GM12878 (cell line): Measurements from ENCODE around the gene BTG4. TPM values are rescaled to one million over a fixed set of nuclear protein-coding genes. Genes with fewer than 3 reads are reported as not detected.

Source experiments
- ATAC-seq: fragments of 200-7000 bp; cut with Tn5 transposase; 3 replicates; pipeline ENCODE4 v1.9.1; 2020; ENCODE audit warnings: mild to moderate bottlenecking, moderate library complexity
- BruUV-seq: library from RNA; stranded (reverse); fragments of 400-500 nt; replicated peaks from 2 replicates; lab custom pipeline; 2021; lab: Mats Ljungman, UMichigan
- CTCF ChIA-PET: fragments of 300-600 bp; sonication (Branson Sonifier 250); formaldehyde crosslinking; extraction: SDS; loops from one replicate; lab custom pipeline; 2021; ENCODE audit warnings: inconsistent platforms; lab: Yijun Ruan, JAX
- POLR2A ChIA-PET: fragments of 350-600 bp; formaldehyde crosslinking; extraction: SDS; loops from one replicate; lab custom pipeline; 2021; ENCODE audit warnings: inconsistent platforms; lab: Charles Lee
- RAD21 ChIA-PET: fragments of 300-600 bp; sonication (Branson Sonifier 250); formaldehyde crosslinking; loops from one replicate; lab custom pipeline; 2023; ENCODE audit warnings: antibody characterized with exemption; ENCODE audit not compliant: unreplicated experiment; lab: Charles Lee
- SMC1A ChIA-PET: fragments of 300-600 bp; sonication (Branson Sonifier 250); formaldehyde crosslinking; loops from one replicate; lab custom pipeline; 2023; ENCODE audit not compliant: unreplicated experiment, uncharacterized antibody; lab: Charles Lee
- DNase-seq: peaks from one replicate; pipeline ENCODE4 v3.0.0-alpha.2; 2011; ENCODE audit warnings: low read depth, low spot score
- FAIRE-seq: peaks from 3 replicates; lab custom pipeline; 2011; peaks lifted over from hg19 to GRCh38; lab: Jason Lieb, UNC
- H2AFZ ChIP-seq: 2 replicates; pipeline ENCODE4 v1.6.0; 2011; ENCODE audit warnings: low read depth, low read length, control low read depth; ENCODE audit not compliant: control insufficient read depth
- H3K27ac ChIP-seq: 2 replicates; pipeline ENCODE4 v1.5.1; 2011; ENCODE audit warnings: control low read depth; ENCODE audit not compliant: control insufficient read depth, insufficient read depth
- H3K27me3 ChIP-seq, 2 experiments: replicated peaks in 1 of 2; 2 replicates each; pipeline versions ENCODE4 v1.6.0 to v1.6.1; 2011; ENCODE audit warnings: low read length in 1 of 2; ENCODE audit not compliant: control insufficient read depth in 2 of 2, insufficient read depth in 2 of 2
- H3K36me3 ChIP-seq, 2 experiments: 2 replicates each; pipeline ENCODE4 v1.5.1; 2011; ENCODE audit warnings: low read length in 1 of 2; ENCODE audit not compliant: control insufficient read depth in 2 of 2, insufficient read depth in 2 of 2
- H3K4me1 ChIP-seq: 2 replicates; pipeline ENCODE4 v1.6.1; 2011; ENCODE audit warnings: mild to moderate bottlenecking, low read length, moderate library complexity, mixed read lengths; ENCODE audit not compliant: control insufficient read depth, insufficient read depth
- H3K4me2 ChIP-seq: 2 replicates; pipeline ENCODE4 v1.6.0; 2011; ENCODE audit warnings: control low read depth; ENCODE audit not compliant: control insufficient read depth, insufficient read depth
- H3K4me3 ChIP-seq: fragments of 200-600 bp; sonication (generic); 2 replicates; pipeline ENCODE4 v1.5.1; 2016
- H3K79me2 ChIP-seq: 2 replicates; pipeline ENCODE4 v1.6.0; 2011; ENCODE audit warnings: low read length; ENCODE audit not compliant: control insufficient read depth, insufficient read depth
- H3K9ac ChIP-seq: 2 replicates; pipeline ENCODE4 v1.8.0; 2011; ENCODE audit warnings: low read length, control low read depth, mixed read lengths; ENCODE audit not compliant: control insufficient read depth, insufficient read depth
- H3K9me3 ChIP-seq: replicated peaks from 3 replicates; pipeline ENCODE4 v1.5.1; 2011; ENCODE audit warnings: mild to moderate bottlenecking, low read length; ENCODE audit not compliant: control insufficient read depth, insufficient read depth
- H4K20me1 ChIP-seq: 2 replicates; pipeline ENCODE4 v1.6.0; 2011; ENCODE audit not compliant: control insufficient read depth, insufficient read depth
- ETV6 ChIP-seq, 2 experiments: fragments of 450-650 bp in 1 of 2; IDR thresholded peaks in 1 of 2; conservative IDR thresholded peaks in 1 of 2; 2 replicates each; pipeline ENCODE4 v1.6.1; 2014; ENCODE audit warnings: antibody characterized with exemption in 1 of 2, borderline replicate concordance in 1 of 2, low read depth in 1 of 2, mild to moderate bottlenecking in 1 of 2, moderate library complexity in 1 of 2
- HCFC1 ChIP-seq: fragments of 150-350 bp; IDR thresholded peaks from 2 replicates; pipeline ENCODE4 v1.6.1; 2014; ENCODE audit warnings: low read length
- LARP7 ChIP-seq: fragments of 450-650 bp; IDR thresholded peaks from 2 replicates; pipeline ENCODE4 v1.6.1; 2017; ENCODE audit warnings: mild to moderate bottlenecking
- MEF2B ChIP-seq: fragments of 450-650 bp; IDR thresholded peaks from 2 replicates; pipeline ENCODE4 v1.6.1; 2018; ENCODE audit warnings: mild to moderate bottlenecking, moderate library complexity; ENCODE audit not compliant: partially characterized antibody, poor library complexity, severe bottlenecking
- NR2C2 ChIP-seq: IDR thresholded peaks from 2 replicates; pipeline ENCODE4 v1.6.1; 2011; ENCODE audit warnings: borderline replicate concordance, low read depth; ENCODE audit not compliant: control insufficient read depth, insufficient read length
- RCOR1 ChIP-seq: conservative IDR thresholded peaks from 2 replicates; pipeline ENCODE4 v1.6.1; 2012; ENCODE audit warnings: low read depth, low read length, improper control_type of control experiment
- RFX5 ChIP-seq: IDR thresholded peaks from 2 replicates; pipeline ENCODE4 v1.6.1; 2011; ENCODE audit warnings: low read depth, low read length, improper control_type of control experiment
- SREBF1 ChIP-seq: IDR thresholded peaks from 2 replicates; pipeline ENCODE4 v1.6.1; 2012; ENCODE audit warnings: mild to moderate bottlenecking, low read length
- STAT1 ChIP-seq: fragments of 450-650 bp; conservative IDR thresholded peaks from 2 replicates; pipeline ENCODE4 v1.6.1; 2014; ENCODE audit warnings: antibody characterized with exemption, mild to moderate bottlenecking
- SUZ12 ChIP-seq: fragments of 200-600 bp; sonication (generic); IDR thresholded peaks from one replicate; pipeline ENCODE4 v1.6.1; 2018; ENCODE audit warnings: antibody characterized with exemption, mild to moderate bottlenecking; ENCODE audit not compliant: unreplicated experiment
- TCF12 ChIP-seq: IDR thresholded peaks from 2 replicates; pipeline ENCODE4 v1.6.1; 2011; ENCODE audit warnings: low read depth, mild to moderate bottlenecking, low read length
- ZNF217 ChIP-seq: fragments of 450-650 bp; IDR thresholded peaks from 2 replicates; pipeline ENCODE4 v1.6.1; 2017; ENCODE audit warnings: antibody characterized with exemption, mild to moderate bottlenecking
- ZSCAN29 ChIP-seq: fragments of 450-650 bp; IDR thresholded peaks from 2 replicates; pipeline ENCODE4 v1.6.1; 2017; ENCODE audit warnings: mild to moderate bottlenecking, moderate library complexity
- WGBS: methylation state at CpG from one replicate; pipeline ENCODE4 v1.1.6; 2016; ENCODE audit warnings: low lambda C conversion rate; ENCODE audit not compliant: insufficient replicate concordance, insufficient coverage; ENCODE audit errors: missing lambda C conversion rate; 5-methylcytosine and 5-hydroxymethylcytosine counted together
- in situ Hi-C: fragments of 300-500 bp; cut with MboI; formaldehyde crosslinking; loops from 9 replicates; pipeline ENCODE4 v1.14.3; 2018; ENCODE audit warnings: mixed read lengths
- intact Hi-C: fragments of 100-400 bp; cut with micrococcal nuclease; formaldehyde crosslinking; loops from one replicate; pipeline ENCODE4 v1.14.2; 2022; ENCODE audit not compliant: unreplicated experiment
- polyA plus RNA-seq, 11 experiments: library from polyadenylated mRNA; depleted of rRNA in 4 of 11; unstranded in 6 of 11; stranded (reverse) in 5 of 11; fragments of >200 nt; fragmentation: Nextera tagmentation in 4 of 11; fragmentation: Illumina TruSeq in 1 of 11; extraction: Ambion mirVana in 4 of 11; extraction: Trizol in 1 of 11; gene quantifications; 1 replicate in 1 of 11; 2 replicates in 10 of 11; pipeline versions ENCODE4 v1.2.1 to v1.2.3, GENCODE V29; 2011 to 2016; ENCODE audit warnings: inconsistent platforms in 2 of 11, missing spikeins in 2 of 11, low read depth in 1 of 11
- total RNA-seq, 4 experiments: library from RNA; depleted of rRNA in 3 of 4; stranded (reverse); fragments of >200 nt in 3 of 4; fragmentation: Illumina TruSeq in 1 of 4; extraction: Trizol in 1 of 4; gene quantifications; 2 replicates each; pipeline versions ENCODE4 v1.2.1 to v1.2.3, GENCODE V29; 2013 to 2021
- TF ChIP-seq, protein P1 (sequence below): IDR thresholded peaks from 2 replicates; pipeline ENCODE4 v1.6.1; 2011; ENCODE audit warnings: mild to moderate bottlenecking, low read depth, low read length, moderate library complexity; ENCODE audit not compliant: insufficient replicate concordance
- TF ChIP-seq, protein P2 (sequence below): fragments of 450-650 bp; IDR thresholded peaks from 2 replicates; pipeline ENCODE4 v1.6.1; 2014; ENCODE audit warnings: mild to moderate bottlenecking
- TF ChIP-seq, protein P3 (sequence below): IDR thresholded peaks from 2 replicates; pipeline ENCODE4 v1.6.1; 2012; ENCODE audit warnings: mild to moderate bottlenecking, low read depth, low read length
- TF ChIP-seq, protein P4 (sequence below): IDR thresholded peaks from 2 replicates; pipeline ENCODE4 v1.6.1; 2012; ENCODE audit warnings: low read length, inconsistent platforms

Gene BTG4
- total and polyA plus RNA-seq, 10 of the 15 experiments (the other 5 are each of a cell fraction or from before 2014, with no cell fraction given): 0.14 TPM; not detected in 9

DNA sequence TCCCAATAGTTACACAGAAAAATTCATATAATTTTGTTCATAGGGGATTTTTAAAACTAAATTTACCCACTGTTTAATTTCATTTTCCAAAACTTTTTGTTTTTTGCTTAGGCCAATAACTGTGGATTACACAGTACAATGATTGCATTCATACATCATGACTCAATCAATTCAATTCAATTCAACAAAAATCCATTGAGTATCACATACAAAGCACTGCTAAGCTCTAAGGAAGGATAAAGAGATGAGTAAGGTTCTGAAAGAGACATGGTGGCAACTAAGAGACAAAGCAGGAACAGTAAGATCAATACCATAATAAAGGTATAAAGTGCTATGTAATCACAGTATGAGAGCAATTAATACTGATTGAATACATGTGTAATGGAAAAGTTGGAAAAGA is 18.9 kb upstream of the BTG4 start (continued):
- TF ChIP-seq, protein P1, sequence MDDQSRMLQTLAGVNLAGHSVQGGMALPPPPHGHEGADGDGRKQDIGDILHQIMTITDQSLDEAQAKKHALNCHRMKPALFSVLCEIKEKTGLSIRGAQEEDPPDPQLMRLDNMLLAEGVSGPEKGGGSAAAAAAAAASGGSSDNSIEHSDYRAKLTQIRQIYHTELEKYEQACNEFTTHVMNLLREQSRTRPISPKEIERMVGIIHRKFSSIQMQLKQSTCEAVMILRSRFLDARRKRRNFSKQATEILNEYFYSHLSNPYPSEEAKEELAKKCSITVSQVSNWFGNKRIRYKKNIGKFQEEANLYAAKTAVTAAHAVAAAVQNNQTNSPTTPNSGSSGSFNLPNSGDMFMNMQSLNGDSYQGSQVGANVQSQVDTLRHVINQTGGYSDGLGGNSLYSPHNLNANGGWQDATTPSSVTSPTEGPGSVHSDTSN: no peak

DNA sequence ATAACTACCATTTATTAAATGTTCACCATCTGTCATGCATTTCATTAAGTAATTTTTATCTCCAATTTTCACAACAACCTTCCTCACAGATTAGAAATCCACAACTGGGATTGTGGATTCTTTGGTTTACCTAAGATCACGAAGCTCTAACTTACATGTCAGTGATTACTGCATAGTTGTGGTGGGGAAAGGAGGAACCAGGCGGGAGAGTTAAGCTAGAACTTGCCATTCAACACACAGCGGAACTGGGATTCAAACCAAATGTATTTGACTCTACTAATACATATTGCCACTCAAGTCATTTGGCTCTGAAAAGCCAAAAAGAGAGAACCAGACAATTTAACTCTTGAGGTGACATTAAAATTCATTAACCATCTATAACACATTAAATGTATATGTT is 17.9 kb upstream of the BTG4 start:
- FAIRE-seq (no peak), DNase-seq (no peak), ATAC-seq (no peak)
- WGBS: 59% methylated on average over 3 of the region's 3 CpGs
- no peaks in the 10 kb centered on the region for H3K79me2 ChIP-seq
- BruUV-seq: no TSS peak
- intact Hi-C loops (no loop called here), in situ Hi-C loops (no loop called here)
- H3K4me1 ChIP-seq: no peaks in the 10 kb centered on the region
- no peaks in the 10 kb centered on the region for H3K36me3 ChIP-seq
- no peak overlapping the region for H2AFZ ChIP-seq
- no peak overlapping the region for H3K4me3 ChIP-seq
- H4K20me1 ChIP-seq: no peaks in the 10 kb centered on the region
- H3K27ac ChIP-seq: no peak overlapping the region
- no peak overlapping the region for H3K4me2 ChIP-seq
- H3K9ac ChIP-seq: no peak overlapping the region
- CTCF ChIA-PET: no interaction called here
- no peaks in the 10 kb centered on the region for H3K9me3 ChIP-seq
- POLR2A ChIA-PET: interaction anchor here (0.7 kb wide), 1 partner anchor 9 kb away, joined by 3 read pairs; no protein-coding TSS in a partner anchor
- H3K27me3 ChIP-seq: peaks cover 0 to 6% of the 10 kb centered on the region in 2 experiments; a peak in 2 of 4 replicates
- RAD21 ChIA-PET: no interaction called here
- SMC1A ChIA-PET: no interaction called here
- TF ChIP-seq, protein P2, sequence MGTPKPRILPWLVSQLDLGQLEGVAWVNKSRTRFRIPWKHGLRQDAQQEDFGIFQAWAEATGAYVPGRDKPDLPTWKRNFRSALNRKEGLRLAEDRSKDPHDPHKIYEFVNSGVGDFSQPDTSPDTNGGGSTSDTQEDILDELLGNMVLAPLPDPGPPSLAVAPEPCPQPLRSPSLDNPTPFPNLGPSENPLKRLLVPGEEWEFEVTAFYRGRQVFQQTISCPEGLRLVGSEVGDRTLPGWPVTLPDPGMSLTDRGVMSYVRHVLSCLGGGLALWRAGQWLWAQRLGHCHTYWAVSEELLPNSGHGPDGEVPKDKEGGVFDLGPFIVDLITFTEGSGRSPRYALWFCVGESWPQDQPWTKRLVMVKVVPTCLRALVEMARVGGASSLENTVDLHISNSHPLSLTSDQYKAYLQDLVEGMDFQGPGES: no peak
- TF ChIP-seq, protein P3, sequence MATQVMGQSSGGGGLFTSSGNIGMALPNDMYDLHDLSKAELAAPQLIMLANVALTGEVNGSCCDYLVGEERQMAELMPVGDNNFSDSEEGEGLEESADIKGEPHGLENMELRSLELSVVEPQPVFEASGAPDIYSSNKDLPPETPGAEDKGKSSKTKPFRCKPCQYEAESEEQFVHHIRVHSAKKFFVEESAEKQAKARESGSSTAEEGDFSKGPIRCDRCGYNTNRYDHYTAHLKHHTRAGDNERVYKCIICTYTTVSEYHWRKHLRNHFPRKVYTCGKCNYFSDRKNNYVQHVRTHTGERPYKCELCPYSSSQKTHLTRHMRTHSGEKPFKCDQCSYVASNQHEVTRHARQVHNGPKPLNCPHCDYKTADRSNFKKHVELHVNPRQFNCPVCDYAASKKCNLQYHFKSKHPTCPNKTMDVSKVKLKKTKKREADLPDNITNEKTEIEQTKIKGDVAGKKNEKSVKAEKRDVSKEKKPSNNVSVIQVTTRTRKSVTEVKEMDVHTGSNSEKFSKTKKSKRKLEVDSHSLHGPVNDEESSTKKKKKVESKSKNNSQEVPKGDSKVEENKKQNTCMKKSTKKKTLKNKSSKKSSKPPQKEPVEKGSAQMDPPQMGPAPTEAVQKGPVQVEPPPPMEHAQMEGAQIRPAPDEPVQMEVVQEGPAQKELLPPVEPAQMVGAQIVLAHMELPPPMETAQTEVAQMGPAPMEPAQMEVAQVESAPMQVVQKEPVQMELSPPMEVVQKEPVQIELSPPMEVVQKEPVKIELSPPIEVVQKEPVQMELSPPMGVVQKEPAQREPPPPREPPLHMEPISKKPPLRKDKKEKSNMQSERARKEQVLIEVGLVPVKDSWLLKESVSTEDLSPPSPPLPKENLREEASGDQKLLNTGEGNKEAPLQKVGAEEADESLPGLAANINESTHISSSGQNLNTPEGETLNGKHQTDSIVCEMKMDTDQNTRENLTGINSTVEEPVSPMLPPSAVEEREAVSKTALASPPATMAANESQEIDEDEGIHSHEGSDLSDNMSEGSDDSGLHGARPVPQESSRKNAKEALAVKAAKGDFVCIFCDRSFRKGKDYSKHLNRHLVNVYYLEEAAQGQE: no peak
- TF ChIP-seq MEF2B: no peak
- no peak for TF ChIP-seq RCOR1
- no peak for TF ChIP-seq STAT1
- TF ChIP-seq ZNF217: no peak
- TF ChIP-seq SREBF1: no peak
- TF ChIP-seq, protein P4, sequence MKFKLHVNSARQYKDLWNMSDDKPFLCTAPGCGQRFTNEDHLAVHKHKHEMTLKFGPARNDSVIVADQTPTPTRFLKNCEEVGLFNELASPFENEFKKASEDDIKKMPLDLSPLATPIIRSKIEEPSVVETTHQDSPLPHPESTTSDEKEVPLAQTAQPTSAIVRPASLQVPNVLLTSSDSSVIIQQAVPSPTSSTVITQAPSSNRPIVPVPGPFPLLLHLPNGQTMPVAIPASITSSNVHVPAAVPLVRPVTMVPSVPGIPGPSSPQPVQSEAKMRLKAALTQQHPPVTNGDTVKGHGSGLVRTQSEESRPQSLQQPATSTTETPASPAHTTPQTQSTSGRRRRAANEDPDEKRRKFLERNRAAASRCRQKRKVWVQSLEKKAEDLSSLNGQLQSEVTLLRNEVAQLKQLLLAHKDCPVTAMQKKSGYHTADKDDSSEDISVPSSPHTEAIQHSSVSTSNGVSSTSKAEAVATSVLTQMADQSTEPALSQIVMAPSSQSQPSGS: no peak
- no peak for TF ChIP-seq ETV6 (conservative IDR thresholded peaks at IDR 0.05 in 1 of 2, IDR thresholded peaks at IDR 0.05 in 1 of 2; ENCODE audit: borderline replicate concordance in 1 of 2, low read depth in 1 of 2)
- TF ChIP-seq SUZ12: no peak
- TF ChIP-seq HCFC1: no peak
- no peak for TF ChIP-seq NR2C2
- TF ChIP-seq RFX5: no peak
- no peak for TF ChIP-seq ZSCAN29
- TF ChIP-seq LARP7: no peak
- no peak for TF ChIP-seq TCF12
